GM23338 (cell line): ENCODE results near the gene SH3BP2. TPM values are rescaled to one million over a fixed set of nuclear protein-coding genes. Genes with fewer than 3 reads are reported as not detected.

Source experiments
- ATAC-seq: fragments of 200-7000 bp; cut with Tn5 transposase; 3 replicates; pipeline ENCODE4 v1.9.1; 2020
- DNase-seq: peaks from one replicate; pipeline ENCODE4 v3.0.0-alpha.2; 2015; ENCODE audit warnings: low spot score
- H2AFZ ChIP-seq: fragments of 200-600 bp; sonication (generic); 2 replicates; pipeline ENCODE4 v1.8.0; 2016; ENCODE audit warnings: antibody characterized with exemption, mild to moderate bottlenecking, moderate library complexity
- H3F3A ChIP-seq: fragments of 200-600 bp; sonication (generic); replicated peaks from 2 replicates; pipeline ENCODE4 v1.8.0; 2017; ENCODE audit warnings: antibody characterized with exemption, mixed run types, low read depth
- H3K27ac ChIP-seq: fragments of 200-600 bp; sonication (generic); 2 replicates; pipeline ENCODE4 v1.6.1; 2016; ENCODE audit warnings: low read depth
- H3K27me3 ChIP-seq: fragments of 200-600 bp; sonication (generic); 2 replicates; pipeline ENCODE4 v1.8.0; 2016; ENCODE audit warnings: mild to moderate bottlenecking, mixed run types, moderate library complexity; ENCODE audit not compliant: insufficient read depth
- H3K36me3 ChIP-seq: fragments of 200-600 bp; sonication (generic); 2 replicates; pipeline ENCODE4 v1.8.0; 2016; ENCODE audit warnings: mild to moderate bottlenecking; ENCODE audit not compliant: insufficient read depth
- H3K4me1 ChIP-seq: fragments of 200-600 bp; sonication (generic); 2 replicates; pipeline ENCODE4 v1.8.0; 2016; ENCODE audit warnings: mild to moderate bottlenecking, moderate library complexity; ENCODE audit not compliant: insufficient read depth
- H3K4me2 ChIP-seq: fragments of 200-600 bp; sonication (generic); 2 replicates; pipeline ENCODE4 v1.7.1; 2017; ENCODE audit warnings: mixed run types
- H3K4me3 ChIP-seq: fragments of 200-600 bp; sonication (generic); 2 replicates; pipeline ENCODE4 v1.6.1; 2016; ENCODE audit warnings: mixed run types
- H3K79me2 ChIP-seq: fragments of 200-600 bp; sonication (generic); replicated peaks from 2 replicates; pipeline ENCODE4 v1.8.0; 2017; ENCODE audit warnings: mild to moderate bottlenecking; ENCODE audit not compliant: insufficient read depth
- H3K9me2 ChIP-seq: fragments of 200-600 bp; sonication (generic); 2 replicates; pipeline ENCODE4 v1.8.0; 2017; ENCODE audit not compliant: insufficient read depth
- H4K20me1 ChIP-seq: fragments of 200-600 bp; sonication (generic); replicated peaks from 2 replicates; pipeline ENCODE4 v1.8.0; 2017; ENCODE audit warnings: mild to moderate bottlenecking; ENCODE audit not compliant: insufficient read depth
- H3K27ac Mint-ChIP-seq: 2 replicates; pipeline ENCODE4 v1.8.0; 2020; ENCODE audit warnings: inconsistent platforms, mild to moderate bottlenecking, moderate library complexity, mixed read lengths
- H3K27me3 Mint-ChIP-seq: 3 replicates; pipeline ENCODE4 v1.8.0; 2022; ENCODE audit warnings: low read depth, mild to moderate bottlenecking, moderate library complexity, mixed read lengths, inconsistent platforms; ENCODE audit not compliant: insufficient read depth, poor library complexity
- H3K36me3 Mint-ChIP-seq: 3 replicates; pipeline ENCODE4 v1.8.0; 2021; ENCODE audit warnings: low read depth, mild to moderate bottlenecking, inconsistent platforms, moderate library complexity, mixed read lengths
- H3K4me1 Mint-ChIP-seq: 3 replicates; pipeline ENCODE4 v1.8.0; 2020; ENCODE audit warnings: mild to moderate bottlenecking, inconsistent platforms, mixed read lengths
- H3K4me3 Mint-ChIP-seq: 3 replicates; pipeline ENCODE4 v1.8.0; 2021; ENCODE audit warnings: moderate library complexity, mild to moderate bottlenecking, inconsistent platforms, mixed read lengths
- H3K9me3 Mint-ChIP-seq: 3 replicates; pipeline ENCODE4 v1.8.0; 2020; ENCODE audit warnings: moderate library complexity, mild to moderate bottlenecking, inconsistent platforms, mixed read lengths
- EZH2phosphoT487 ChIP-seq: fragments of 200-600 bp; sonication (generic); IDR thresholded peaks from one replicate; pipeline ENCODE4 v1.8.1; 2018; ENCODE audit warnings: antibody characterized with exemption; ENCODE audit not compliant: unreplicated experiment
- JUNB ChIP-seq: IDR thresholded peaks from one replicate; pipeline ENCODE4 v1.6.1; 2016; ENCODE audit warnings: antibody characterized with exemption; ENCODE audit not compliant: unreplicated experiment
- NANOG ChIP-seq: IDR thresholded peaks from 2 replicates; pipeline ENCODE4 v1.6.1; 2016; ENCODE audit warnings: antibody characterized with exemption, borderline replicate concordance
- POLR2AphosphoS5 ChIP-seq: IDR thresholded peaks from 2 replicates; pipeline ENCODE4 v1.6.1; 2016; ENCODE audit warnings: antibody characterized with exemption, low read depth
- polyA plus RNA-seq: library from polyadenylated mRNA; unstranded; fragments of >200 nt; fragmentation: Nextera tagmentation; extraction: Ambion mirVana; gene quantifications from 2 replicates; pipeline ENCODE4 v1.2.1, GENCODE V29; 2016
- total RNA-seq: library from RNA; depleted of rRNA; stranded (reverse); fragments of >200 nt; shearing (Covaris generic); gene quantifications from 2 replicates; pipeline ENCODE4 v1.2.3, GENCODE V29; 2014
- TF ChIP-seq, protein P1 (sequence below): fragments of 250-450 bp; sonication (Bioruptor Pico); IDR thresholded peaks from 2 replicates; pipeline ENCODE4 v1.5.0; 2020; ENCODE audit warnings: mild to moderate bottlenecking, moderate library complexity
- TF ChIP-seq, protein P2 (sequence below): IDR thresholded peaks from 2 replicates; pipeline ENCODE4 v1.6.1; 2016; ENCODE audit warnings: antibody characterized with exemption
- TF ChIP-seq, protein P3 (sequence below), 2 experiments: fragments of 200-600 bp in 1 of 2; sonication (generic) in 1 of 2; conservative IDR thresholded peaks; 2 replicates each; pipeline versions ENCODE4 v1.5.1 to v1.6.1; 2016 to 2017; ENCODE audit warnings: antibody characterized with exemption in 2 of 2, low read depth in 2 of 2, mild to moderate bottlenecking in 2 of 2, moderate library complexity in 1 of 2

The SH3BP2 gene
- total and polyA plus RNA-seq, 2 experiments from 2014 or later = 15.2 to 43.9 TPM

DNA sequence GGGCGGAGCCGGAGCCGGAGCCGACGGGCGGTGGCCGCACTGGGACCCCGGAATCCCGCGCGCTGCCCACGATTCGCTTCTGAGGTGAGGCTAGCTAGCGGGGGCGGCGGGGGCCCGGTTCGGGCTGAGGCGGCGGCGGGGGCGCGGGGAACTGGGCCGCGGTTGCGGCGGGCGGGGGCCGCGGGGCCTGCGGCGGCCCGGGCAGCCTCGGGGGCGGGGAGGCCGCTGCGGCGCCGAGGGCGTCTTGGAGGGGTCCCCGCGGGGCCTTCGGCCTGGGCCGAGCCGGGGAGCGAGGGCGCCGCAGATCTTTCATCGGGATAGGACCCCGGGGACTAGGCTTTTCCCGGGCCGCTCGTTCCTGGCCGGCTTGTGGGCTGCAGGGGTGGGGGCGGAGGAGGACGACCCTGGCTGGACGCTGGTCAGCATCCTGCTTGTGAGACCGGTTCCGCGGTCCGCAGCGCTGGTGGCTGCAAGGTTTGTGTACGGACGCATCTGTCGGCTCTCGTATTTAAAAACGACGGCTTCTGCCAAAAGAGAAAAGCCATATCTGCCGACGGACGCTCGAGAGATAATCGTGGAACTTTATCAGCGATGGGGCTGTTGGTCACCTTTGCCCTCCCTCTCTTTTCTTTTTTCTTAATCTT lies 51.2 kb downstream of the SH3BP2 start (continued):
- TF ChIP-seq, protein P1, sequence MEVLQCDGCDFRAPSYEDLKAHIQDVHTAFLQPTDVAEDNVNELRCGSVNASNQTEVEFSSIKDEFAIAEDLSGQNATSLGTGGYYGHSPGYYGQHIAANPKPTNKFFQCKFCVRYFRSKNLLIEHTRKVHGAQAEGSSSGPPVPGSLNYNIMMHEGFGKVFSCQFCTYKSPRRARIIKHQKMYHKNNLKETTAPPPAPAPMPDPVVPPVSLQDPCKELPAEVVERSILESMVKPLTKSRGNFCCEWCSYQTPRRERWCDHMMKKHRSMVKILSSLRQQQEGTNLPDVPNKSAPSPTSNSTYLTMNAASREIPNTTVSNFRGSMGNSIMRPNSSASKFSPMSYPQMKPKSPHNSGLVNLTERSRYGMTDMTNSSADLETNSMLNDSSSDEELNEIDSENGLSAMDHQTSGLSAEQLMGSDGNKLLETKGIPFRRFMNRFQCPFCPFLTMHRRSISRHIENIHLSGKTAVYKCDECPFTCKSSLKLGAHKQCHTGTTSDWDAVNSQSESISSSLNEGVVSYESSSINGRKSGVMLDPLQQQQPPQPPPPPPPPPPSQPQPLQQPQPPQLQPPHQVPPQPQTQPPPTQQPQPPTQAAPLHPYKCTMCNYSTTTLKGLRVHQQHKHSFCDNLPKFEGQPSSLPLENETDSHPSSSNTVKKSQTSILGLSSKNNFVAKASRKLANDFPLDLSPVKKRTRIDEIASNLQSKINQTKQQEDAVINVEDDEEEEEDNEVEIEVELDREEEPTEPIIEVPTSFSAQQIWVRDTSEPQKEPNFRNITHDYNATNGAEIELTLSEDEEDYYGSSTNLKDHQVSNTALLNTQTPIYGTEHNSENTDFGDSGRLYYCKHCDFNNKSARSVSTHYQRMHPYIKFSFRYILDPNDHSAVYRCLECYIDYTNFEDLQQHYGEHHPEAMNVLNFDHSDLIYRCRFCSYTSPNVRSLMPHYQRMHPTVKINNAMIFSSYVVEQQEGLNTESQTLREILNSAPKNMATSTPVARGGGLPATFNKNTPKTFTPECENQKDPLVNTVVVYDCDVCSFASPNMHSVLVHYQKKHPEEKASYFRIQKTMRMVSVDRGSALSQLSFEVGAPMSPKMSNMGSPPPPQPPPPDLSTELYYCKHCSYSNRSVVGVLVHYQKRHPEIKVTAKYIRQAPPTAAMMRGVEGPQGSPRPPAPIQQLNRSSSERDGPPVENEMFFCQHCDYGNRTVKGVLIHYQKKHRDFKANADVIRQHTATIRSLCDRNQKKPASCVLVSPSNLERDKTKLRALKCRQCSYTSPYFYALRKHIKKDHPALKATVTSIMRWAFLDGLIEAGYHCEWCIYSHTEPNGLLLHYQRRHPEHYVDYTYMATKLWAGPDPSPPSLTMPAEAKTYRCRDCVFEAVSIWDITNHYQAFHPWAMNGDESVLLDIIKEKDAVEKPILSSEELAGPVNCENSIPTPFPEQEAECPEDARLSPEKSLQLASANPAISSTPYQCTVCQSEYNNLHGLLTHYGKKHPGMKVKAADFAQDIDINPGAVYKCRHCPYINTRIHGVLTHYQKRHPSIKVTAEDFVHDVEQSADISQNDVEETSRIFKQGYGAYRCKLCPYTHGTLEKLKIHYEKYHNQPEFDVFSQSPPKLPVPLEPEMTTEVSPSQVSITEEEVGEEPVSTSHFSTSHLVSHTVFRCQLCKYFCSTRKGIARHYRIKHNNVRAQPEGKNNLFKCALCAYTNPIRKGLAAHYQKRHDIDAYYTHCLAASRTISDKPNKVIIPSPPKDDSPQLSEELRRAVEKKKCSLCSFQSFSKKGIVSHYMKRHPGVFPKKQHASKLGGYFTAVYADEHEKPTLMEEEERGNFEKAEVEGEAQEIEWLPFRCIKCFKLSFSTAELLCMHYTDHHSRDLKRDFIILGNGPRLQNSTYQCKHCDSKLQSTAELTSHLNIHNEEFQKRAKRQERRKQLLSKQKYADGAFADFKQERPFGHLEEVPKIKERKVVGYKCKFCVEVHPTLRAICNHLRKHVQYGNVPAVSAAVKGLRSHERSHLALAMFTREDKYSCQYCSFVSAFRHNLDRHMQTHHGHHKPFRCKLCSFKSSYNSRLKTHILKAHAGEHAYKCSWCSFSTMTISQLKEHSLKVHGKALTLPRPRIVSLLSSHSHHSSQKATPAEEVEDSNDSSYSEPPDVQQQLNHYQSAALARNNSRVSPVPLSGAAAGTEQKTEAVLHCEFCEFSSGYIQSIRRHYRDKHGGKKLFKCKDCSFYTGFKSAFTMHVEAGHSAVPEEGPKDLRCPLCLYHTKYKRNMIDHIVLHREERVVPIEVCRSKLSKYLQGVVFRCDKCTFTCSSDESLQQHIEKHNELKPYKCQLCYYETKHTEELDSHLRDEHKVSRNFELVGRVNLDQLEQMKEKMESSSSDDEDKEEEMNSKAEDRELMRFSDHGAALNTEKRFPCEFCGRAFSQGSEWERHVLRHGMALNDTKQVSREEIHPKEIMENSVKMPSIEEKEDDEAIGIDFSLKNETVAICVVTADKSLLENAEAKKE (CRISPR knock-in tag) = no peak
- TF ChIP-seq, protein P2, sequence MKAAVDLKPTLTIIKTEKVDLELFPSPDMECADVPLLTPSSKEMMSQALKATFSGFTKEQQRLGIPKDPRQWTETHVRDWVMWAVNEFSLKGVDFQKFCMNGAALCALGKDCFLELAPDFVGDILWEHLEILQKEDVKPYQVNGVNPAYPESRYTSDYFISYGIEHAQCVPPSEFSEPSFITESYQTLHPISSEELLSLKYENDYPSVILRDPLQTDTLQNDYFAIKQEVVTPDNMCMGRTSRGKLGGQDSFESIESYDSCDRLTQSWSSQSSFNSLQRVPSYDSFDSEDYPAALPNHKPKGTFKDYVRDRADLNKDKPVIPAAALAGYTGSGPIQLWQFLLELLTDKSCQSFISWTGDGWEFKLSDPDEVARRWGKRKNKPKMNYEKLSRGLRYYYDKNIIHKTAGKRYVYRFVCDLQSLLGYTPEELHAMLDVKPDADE = no peak
- no peak for TF ChIP-seq POLR2AphosphoS5

DNA sequence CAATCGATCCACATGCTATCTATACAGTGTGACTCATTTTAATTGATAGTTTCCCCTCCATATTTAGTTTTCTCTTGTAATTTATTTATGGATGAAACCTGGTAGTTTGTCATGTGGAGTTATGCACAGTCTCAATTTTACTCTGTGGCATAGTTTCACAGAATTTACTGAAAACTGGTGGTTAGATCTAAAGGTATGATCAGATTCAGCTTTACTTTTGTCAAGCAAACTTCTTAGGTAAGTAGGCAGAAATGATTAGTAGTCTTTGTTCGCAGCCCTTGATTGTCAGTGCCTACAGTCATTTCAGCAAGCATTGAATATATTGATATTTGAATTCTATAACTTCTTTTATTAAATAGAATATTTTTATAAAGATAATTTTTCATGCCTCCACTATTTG lies 53.3 kb downstream of the SH3BP2 start:
- no peaks in the 10 kb centered on the region for H3K36me3 ChIP-seq
- H3K27ac ChIP-seq = no peak overlapping the region
- Mint-ChIP-seq H3K4me1 (peaks cover 16% of the 10 kb centered on the region), H3K9me3 (no peaks in the 10 kb centered on the region), H3K27me3 (peaks cover 3% of the 10 kb centered on the region), H3K4me3 (no peak overlapping the region), H3K36me3 (no peaks in the 10 kb centered on the region; the same call in 2 of the 3 replicates), H3K27ac (no peak overlapping the region)
- H2AFZ ChIP-seq = no peak overlapping the region
- no peaks in the 10 kb centered on the region for H3K9me2 ChIP-seq
- ATAC-seq (no peak), DNase-seq (no peak)
- no peaks in the 10 kb centered on the region for H3F3A ChIP-seq
- H3K4me3 ChIP-seq = no peak overlapping the region
- H4K20me1 ChIP-seq = peaks cover 10% of the 10 kb centered on the region; the same call in 1 of the 2 replicates
- peaks cover 4% of the 10 kb centered on the region; the same call in 1 of the 2 replicates for H3K4me1 ChIP-seq
- no peaks in the 10 kb centered on the region for H3K27me3 ChIP-seq
- H3K79me2 ChIP-seq = peaks cover 70% of the 10 kb centered on the region
- no peak overlapping the region for H3K4me2 ChIP-seq
- TF ChIP-seq POLR2AphosphoS5 = no peak
- TF ChIP-seq NANOG = no peak
- TF ChIP-seq, protein P3, sequence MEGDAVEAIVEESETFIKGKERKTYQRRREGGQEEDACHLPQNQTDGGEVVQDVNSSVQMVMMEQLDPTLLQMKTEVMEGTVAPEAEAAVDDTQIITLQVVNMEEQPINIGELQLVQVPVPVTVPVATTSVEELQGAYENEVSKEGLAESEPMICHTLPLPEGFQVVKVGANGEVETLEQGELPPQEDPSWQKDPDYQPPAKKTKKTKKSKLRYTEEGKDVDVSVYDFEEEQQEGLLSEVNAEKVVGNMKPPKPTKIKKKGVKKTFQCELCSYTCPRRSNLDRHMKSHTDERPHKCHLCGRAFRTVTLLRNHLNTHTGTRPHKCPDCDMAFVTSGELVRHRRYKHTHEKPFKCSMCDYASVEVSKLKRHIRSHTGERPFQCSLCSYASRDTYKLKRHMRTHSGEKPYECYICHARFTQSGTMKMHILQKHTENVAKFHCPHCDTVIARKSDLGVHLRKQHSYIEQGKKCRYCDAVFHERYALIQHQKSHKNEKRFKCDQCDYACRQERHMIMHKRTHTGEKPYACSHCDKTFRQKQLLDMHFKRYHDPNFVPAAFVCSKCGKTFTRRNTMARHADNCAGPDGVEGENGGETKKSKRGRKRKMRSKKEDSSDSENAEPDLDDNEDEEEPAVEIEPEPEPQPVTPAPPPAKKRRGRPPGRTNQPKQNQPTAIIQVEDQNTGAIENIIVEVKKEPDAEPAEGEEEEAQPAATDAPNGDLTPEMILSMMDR (conservative IDR thresholded peaks at IDR 0.05; ENCODE audit: low read depth in 2 of 2) = no peak
- no peak for TF ChIP-seq EZH2phosphoT487
- TF ChIP-seq JUNB = no peak
